ENCODE results near the gene SPATA17.

The SPATA17 gene

DNA sequence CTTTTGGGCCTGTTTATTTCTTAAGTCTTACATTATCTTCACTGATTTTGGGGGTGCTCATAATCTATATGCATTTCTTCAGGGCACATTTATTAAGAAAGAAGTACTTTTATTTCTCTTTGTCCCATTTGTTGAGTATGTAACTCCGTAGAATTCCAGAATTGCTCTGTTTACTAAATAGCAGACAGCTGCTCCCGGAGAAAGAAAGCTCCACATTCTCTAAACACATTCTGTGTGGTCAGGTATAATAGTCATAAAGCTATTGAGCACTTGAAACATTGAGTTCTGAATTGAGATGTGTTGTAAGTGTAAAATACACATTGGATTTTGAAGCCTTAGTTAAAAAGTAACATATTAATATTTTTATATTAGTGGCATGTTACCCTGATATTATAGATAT is 206.5 kb downstream of the SPATA17 start:
- TF ChIP-seq, protein P1, sequence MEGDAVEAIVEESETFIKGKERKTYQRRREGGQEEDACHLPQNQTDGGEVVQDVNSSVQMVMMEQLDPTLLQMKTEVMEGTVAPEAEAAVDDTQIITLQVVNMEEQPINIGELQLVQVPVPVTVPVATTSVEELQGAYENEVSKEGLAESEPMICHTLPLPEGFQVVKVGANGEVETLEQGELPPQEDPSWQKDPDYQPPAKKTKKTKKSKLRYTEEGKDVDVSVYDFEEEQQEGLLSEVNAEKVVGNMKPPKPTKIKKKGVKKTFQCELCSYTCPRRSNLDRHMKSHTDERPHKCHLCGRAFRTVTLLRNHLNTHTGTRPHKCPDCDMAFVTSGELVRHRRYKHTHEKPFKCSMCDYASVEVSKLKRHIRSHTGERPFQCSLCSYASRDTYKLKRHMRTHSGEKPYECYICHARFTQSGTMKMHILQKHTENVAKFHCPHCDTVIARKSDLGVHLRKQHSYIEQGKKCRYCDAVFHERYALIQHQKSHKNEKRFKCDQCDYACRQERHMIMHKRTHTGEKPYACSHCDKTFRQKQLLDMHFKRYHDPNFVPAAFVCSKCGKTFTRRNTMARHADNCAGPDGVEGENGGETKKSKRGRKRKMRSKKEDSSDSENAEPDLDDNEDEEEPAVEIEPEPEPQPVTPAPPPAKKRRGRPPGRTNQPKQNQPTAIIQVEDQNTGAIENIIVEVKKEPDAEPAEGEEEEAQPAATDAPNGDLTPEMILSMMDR (IDR thresholded peaks at IDR 0.05; ENCODE audit: low read depth, low read length, missing control alignments): no peak
- DNase-seq: no peak
- no peaks in the 10 kb centered on the region for H3K36me3 ChIP-seq (replicated peaks)
- no peaks in the 10 kb centered on the region for H3K27me3 ChIP-seq (replicated peaks)
- no peak overlapping the region for H3K27ac ChIP-seq
- no peak overlapping the region for H3K4me3 ChIP-seq (ENCODE audit: low read depth, low read length)
- in situ Hi-C loops (cut with HindIII; ENCODE audit: low pct_ligation_motif_present, low sequenced_read_pairs): no loop called here

DNA sequence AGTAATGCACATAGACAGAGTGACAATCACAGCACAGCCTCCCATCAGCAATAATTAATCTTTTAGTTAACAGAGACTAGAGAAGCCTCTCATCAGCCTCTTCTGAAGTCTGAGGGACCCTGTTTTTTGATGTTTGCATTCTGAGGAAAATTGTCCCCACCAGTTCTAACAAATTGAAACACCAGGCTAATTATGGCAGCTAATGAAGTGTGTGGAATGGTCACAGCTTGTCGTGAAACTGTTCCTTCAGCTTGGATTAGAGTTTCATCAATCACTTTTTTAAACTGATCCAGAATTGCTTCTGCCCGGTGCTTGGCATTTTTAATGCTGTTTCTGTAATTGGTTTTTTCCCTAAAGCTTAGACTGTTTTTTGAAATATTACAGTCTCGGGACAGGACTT is 208.0 kb downstream of the SPATA17 start:
- Histone ChIP-seq H3K27me3 (replicated peaks) (no peaks in the 10 kb centered on the region), H3K27ac (no peak overlapping the region), H3K4me3 (ENCODE audit: low read depth, low read length) (no peak overlapping the region), H3K36me3 (replicated peaks) (no peaks in the 10 kb centered on the region)
- in situ Hi-C loops (cut with HindIII; ENCODE audit: low pct_ligation_motif_present, low sequenced_read_pairs): no loop called here
- TF ChIP-seq, protein P1 (IDR thresholded peaks at IDR 0.05; ENCODE audit: low read depth, low read length, missing control alignments): no peak
- no peak for DNase-seq

DNA sequence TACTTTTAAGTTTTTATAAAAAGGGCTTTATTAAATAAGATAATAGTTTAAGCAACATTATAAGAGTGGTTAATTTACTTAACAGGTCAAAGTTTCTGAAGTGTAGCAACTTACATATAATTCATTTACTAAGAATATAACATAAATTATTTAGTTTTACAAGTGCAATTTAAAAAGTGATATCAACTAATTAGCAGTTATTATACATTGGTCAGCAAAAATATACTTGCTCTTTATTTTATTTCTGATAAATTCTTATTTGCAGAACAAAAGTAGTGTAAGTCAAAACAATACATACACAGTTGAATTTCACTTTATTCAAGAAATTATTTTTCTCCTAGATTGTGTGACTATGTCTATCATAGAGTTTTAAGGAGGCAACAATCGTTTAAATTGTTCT is 215.6 kb downstream of the SPATA17 start:
- TF ChIP-seq, protein P1 (IDR thresholded peaks at IDR 0.05; ENCODE audit: low read depth, low read length, missing control alignments): no peak
- Histone ChIP-seq H3K27ac (no peak overlapping the region), H3K4me3 (ENCODE audit: low read depth, low read length) (no peak overlapping the region), H3K36me3 (replicated peaks) (no peaks in the 10 kb centered on the region), H3K27me3 (replicated peaks) (no peaks in the 10 kb centered on the region)
- DNase-seq: no peak
- in situ Hi-C loops (cut with HindIII; ENCODE audit: low pct_ligation_motif_present, low sequenced_read_pairs): no loop called here

DNA sequence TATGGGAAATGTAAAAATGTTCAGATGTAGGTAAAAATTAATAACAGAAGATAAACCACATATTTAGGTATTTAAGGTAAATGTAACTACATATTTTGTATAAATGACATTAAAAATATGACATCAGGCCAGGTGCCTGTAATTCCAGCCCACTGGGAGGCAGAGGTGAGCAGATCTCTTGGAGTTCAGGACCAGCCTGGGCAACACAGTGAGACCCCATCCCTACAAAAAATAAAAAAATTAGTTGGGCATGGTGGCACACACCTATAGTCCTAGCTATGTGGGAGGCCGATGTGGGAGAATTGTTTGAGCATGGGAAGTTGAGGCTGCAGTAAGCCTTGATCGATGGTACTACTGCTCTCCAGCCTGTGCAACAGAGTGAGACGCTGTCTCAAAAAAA is 216.5 kb downstream of the SPATA17 start:
- no peak for DNase-seq
- TF ChIP-seq, protein P1 (IDR thresholded peaks at IDR 0.05; ENCODE audit: low read depth, low read length, missing control alignments): no peak
- Histone ChIP-seq H3K4me3 (ENCODE audit: low read depth, low read length) (no peak overlapping the region), H3K27me3 (replicated peaks) (no peaks in the 10 kb centered on the region), H3K36me3 (replicated peaks) (no peaks in the 10 kb centered on the region), H3K27ac (no peak overlapping the region)
- in situ Hi-C loops (cut with HindIII; ENCODE audit: low pct_ligation_motif_present, low sequenced_read_pairs): no loop called here

DNA sequence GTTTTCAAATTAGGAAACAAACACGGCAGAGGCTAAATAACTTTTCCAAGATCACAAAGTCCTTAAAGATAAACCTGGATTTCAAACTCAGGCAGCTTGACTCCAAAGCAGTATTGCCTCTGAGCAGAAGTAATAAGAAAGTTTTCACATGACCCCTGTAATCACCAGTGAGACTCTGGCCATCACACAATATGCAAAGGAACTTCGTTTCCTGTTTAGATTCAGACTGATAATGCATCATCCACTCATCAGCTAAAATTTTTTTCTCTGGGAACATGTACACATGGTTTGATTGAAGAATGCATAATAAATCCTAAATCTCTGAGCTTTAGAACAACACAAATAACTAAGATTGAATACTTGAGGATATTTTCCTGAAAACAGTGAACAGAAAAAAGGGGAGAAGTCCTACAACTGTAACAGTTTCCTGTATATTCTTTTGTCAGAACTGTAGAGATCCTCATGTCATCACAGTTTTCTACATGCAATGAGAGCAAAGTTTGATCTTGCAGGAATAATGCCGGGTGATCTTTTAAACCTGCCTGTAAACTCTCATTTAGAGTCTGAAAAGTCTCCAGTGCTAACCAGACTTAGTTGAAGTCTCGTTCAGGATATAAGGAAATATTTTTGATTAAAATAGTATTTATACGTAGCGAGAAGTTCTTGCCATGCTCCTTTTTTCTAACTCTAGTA is 225.3 kb downstream of the SPATA17 start:
- no peaks in the 10 kb centered on the region for H3K36me3 ChIP-seq (replicated peaks)
- in situ Hi-C loops (cut with HindIII; ENCODE audit: low pct_ligation_motif_present, low sequenced_read_pairs): no loop called here
- TF ChIP-seq, protein P1 (IDR thresholded peaks at IDR 0.05; ENCODE audit: low read depth, low read length, missing control alignments): no peak
- no peaks in the 10 kb centered on the region for H3K27me3 ChIP-seq (replicated peaks)
- H3K4me3 ChIP-seq (ENCODE audit: low read depth, low read length): no peak overlapping the region
- no peak for DNase-seq
- no peak overlapping the region for H3K27ac ChIP-seq

DNA sequence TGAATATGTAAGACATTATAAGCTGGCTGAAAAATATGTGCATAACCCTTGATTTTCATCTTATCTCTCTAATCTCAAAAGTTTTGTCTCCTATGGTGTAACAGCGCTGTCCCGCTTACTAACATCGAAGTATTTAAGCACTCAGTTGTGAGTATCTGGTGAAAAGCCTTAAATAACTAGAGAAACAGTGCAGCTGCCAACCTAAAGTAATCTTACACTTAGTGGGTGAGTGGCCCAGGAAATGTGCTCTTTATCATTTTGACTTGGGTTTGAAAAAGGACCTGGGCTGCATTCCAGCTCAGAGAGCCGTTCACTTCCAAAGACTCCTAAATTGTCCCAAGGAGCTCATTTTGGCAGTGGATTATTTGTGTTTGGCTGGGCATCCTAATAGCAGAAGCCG is 225.9 kb downstream of the SPATA17 start:
- H3K4me3 ChIP-seq (ENCODE audit: low read depth, low read length): no peak overlapping the region
- TF ChIP-seq, protein P1 (IDR thresholded peaks at IDR 0.05; ENCODE audit: low read depth, low read length, missing control alignments): no peak
- no peaks in the 10 kb centered on the region for H3K36me3 ChIP-seq (replicated peaks)
- H3K27me3 ChIP-seq (replicated peaks): no peaks in the 10 kb centered on the region
- no peak overlapping the region for H3K27ac ChIP-seq
- in situ Hi-C loops (cut with HindIII; ENCODE audit: low pct_ligation_motif_present, low sequenced_read_pairs): no loop called here
- DNase-seq: no peak

All from brain microvascular endothelial cell (primary cell).